GM23248 (cell line): ENCODE data around the gene LIN54. TPM values are rescaled to one million over a fixed set of nuclear protein-coding genes. Genes with fewer than 3 reads are reported as not detected.
"Not testable (repeated sequence)": the region's sequence is repeated elsewhere in the genome, so short reads cannot be mapped to it uniquely, and the experiment has no call there.

Source experiments
- DNase-seq: peaks from one replicate; pipeline ENCODE4 v3.0.0-alpha.2; 2015
- H2AFZ ChIP-seq: fragments of 200-600 bp; sonication (generic); 2 replicates; pipeline ENCODE4 v1.6.1; 2016; ENCODE audit warnings: antibody characterized with exemption
- H3F3A ChIP-seq: fragments of 200-600 bp; sonication (generic); 2 replicates; pipeline ENCODE4 v1.6.1; 2016; ENCODE audit warnings: mild to moderate bottlenecking, antibody characterized with exemption, mixed run types; ENCODE audit not compliant: insufficient read depth
- H3K27ac ChIP-seq: fragments of 200-600 bp; sonication (generic); 2 replicates; pipeline ENCODE4 v1.5.1; 2016; ENCODE audit warnings: mild to moderate bottlenecking
- H3K27me3 ChIP-seq: fragments of 200-600 bp; sonication (generic); replicated peaks from 2 replicates; pipeline ENCODE4 v1.6.1; 2016; ENCODE audit warnings: mild to moderate bottlenecking; ENCODE audit not compliant: insufficient read depth
- H3K36me3 ChIP-seq: fragments of 200-600 bp; sonication (generic); 2 replicates; pipeline ENCODE4 v1.6.1; 2016; ENCODE audit warnings: low read depth, mild to moderate bottlenecking
- H3K4me1 ChIP-seq: fragments of 200-600 bp; sonication (generic); 2 replicates; pipeline ENCODE4 v1.6.1; 2016; ENCODE audit warnings: mild to moderate bottlenecking; ENCODE audit not compliant: insufficient read depth
- H3K4me2 ChIP-seq: fragments of 200-600 bp; sonication (generic); one replicate; pipeline ENCODE4 v1.6.1; 2016; ENCODE audit warnings: mild to moderate bottlenecking; ENCODE audit not compliant: unreplicated experiment
- H3K4me3 ChIP-seq: fragments of 200-600 bp; sonication (generic); 2 replicates; pipeline ENCODE4 v1.5.1; 2016; ENCODE audit warnings: mild to moderate bottlenecking
- H3K79me2 ChIP-seq: fragments of 200-600 bp; sonication (generic); 2 replicates; pipeline ENCODE4 v1.6.1; 2016; ENCODE audit warnings: mild to moderate bottlenecking; ENCODE audit not compliant: insufficient read depth
- H3K9ac ChIP-seq: fragments of 200-600 bp; sonication (generic); 2 replicates; pipeline ENCODE4 v1.6.1; 2016; ENCODE audit warnings: mild to moderate bottlenecking
- H3K9me2 ChIP-seq: fragments of 200-600 bp; sonication (generic); 2 replicates; pipeline ENCODE4 v1.6.1; 2016; ENCODE audit warnings: mixed run types, mild to moderate bottlenecking, moderate library complexity; ENCODE audit not compliant: insufficient read depth
- H3K9me3 ChIP-seq: fragments of 200-600 bp; sonication (generic); one replicate; pipeline ENCODE4 v1.6.1; 2017; ENCODE audit warnings: low read depth
- H4K20me1 ChIP-seq: fragments of 200-600 bp; sonication (generic); 2 replicates; pipeline ENCODE4 v1.6.0; 2016; ENCODE audit not compliant: insufficient read depth
- EZH2 ChIP-seq: fragments of 200-600 bp; sonication (generic); IDR thresholded peaks from 2 replicates; pipeline ENCODE4 v1.6.1; 2018; ENCODE audit warnings: antibody characterized with exemption, mild to moderate bottlenecking; ENCODE audit not compliant: insufficient read depth, poor library complexity, severe bottlenecking
- EZH2phosphoT487 ChIP-seq: fragments of 200-600 bp; sonication (generic); IDR thresholded peaks from 2 replicates; pipeline ENCODE4 v1.6.1; 2018; ENCODE audit warnings: antibody characterized with exemption, moderate library complexity, mild to moderate bottlenecking, low read depth; ENCODE audit not compliant: insufficient read depth
- WGBS, 2 experiments: methylation state at CpG; one replicate each; pipeline ENCODE4 v1.1.6; 2015 to 2017; ENCODE audit warnings: low lambda C conversion rate in 2 of 2, low coverage in 1 of 2; ENCODE audit errors: missing lambda C conversion rate in 2 of 2; 5-methylcytosine and 5-hydroxymethylcytosine counted together
- in situ Hi-C: fragments of 300-500 bp; cut with MboI; formaldehyde crosslinking; loops from 2 replicates; pipeline ENCODE4 v1.15.0; 2020
- polyA plus RNA-seq: library from polyadenylated mRNA; unstranded; fragments of >200 nt; fragmentation: Nextera tagmentation; extraction: Ambion mirVana; gene quantifications from 2 replicates; pipeline ENCODE4 v1.2.1, GENCODE V29; 2016
- total RNA-seq: library from RNA; depleted of rRNA; stranded (reverse); fragments of >200 nt; shearing (Covaris generic); gene quantifications from 2 replicates; pipeline ENCODE4 v1.2.3, GENCODE V29; 2014

Gene LIN54
- total and polyA plus RNA-seq, 2 experiments from 2014 or later: 6.4 to 13.3 TPM

DNA sequence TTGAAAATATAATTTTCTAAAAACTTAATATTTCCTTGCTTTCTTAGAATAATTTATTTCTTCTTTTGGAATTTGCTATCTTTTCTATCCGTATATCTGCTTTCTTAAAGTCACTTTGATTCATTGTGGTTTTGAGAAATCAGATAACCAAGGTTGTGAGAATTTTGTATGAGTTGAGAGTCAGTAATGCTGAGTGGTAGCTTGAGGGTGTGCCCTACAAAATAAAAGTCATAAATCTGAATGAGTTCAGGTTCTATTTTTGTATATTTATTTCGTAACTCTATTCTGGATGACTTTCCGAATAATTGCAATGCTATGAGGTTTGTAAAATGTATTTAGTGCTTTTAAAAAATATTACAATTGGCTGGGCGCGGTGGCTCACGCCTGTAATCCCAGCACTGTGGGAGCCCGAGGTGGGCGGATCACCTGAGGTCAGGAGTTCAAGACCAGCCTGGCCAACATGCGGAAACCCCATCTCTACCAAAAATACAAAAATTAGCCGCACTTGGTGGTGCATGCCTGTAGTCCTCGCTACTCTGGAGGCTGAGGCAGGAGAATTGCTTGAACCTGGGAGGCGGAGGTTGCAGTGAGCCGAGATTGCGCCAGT, 33.3 kb upstream of the LIN54 start:
- no peaks in the 10 kb centered on the region for H3K27me3 ChIP-seq
- 0 out of 2 replicates have a peak, but pooled peaks cover 8% of the 10 kb centered on the region for H3F3A ChIP-seq
- no peaks in the 10 kb centered on the region for H3K9me2 ChIP-seq
- H3K4me2 ChIP-seq: peak overlapping the region; percentile 40
- H3K4me3 ChIP-seq: 0 out of 2 replicates have a peak overlapping the region, but pooled peaks have one; percentile 5
- peak overlapping the region; percentile 85 for H3K27ac ChIP-seq
- H3K79me2 ChIP-seq: peaks cover 86% of the 10 kb centered on the region
- DNase-seq: peak; percentile 89
- no peaks in the 10 kb centered on the region for H4K20me1 ChIP-seq
- TF ChIP-seq EZH2phosphoT487 (no peak), EZH2 (no peak)
- H3K9me3 ChIP-seq: no peaks in the 10 kb centered on the region
- H2AFZ ChIP-seq: no peak overlapping the region
- H3K9ac ChIP-seq: peak overlapping the region; percentile 37
- H3K36me3 ChIP-seq: 0 out of 2 replicates have a peak, but pooled peaks cover 3% of the 10 kb centered on the region
- peaks cover 16% of the 10 kb centered on the region for H3K4me1 ChIP-seq
- 41% methylated on average over 14 of the region's 14 CpGs for WGBS, 2 experiments
- in situ Hi-C loops: no loop called here

DNA sequence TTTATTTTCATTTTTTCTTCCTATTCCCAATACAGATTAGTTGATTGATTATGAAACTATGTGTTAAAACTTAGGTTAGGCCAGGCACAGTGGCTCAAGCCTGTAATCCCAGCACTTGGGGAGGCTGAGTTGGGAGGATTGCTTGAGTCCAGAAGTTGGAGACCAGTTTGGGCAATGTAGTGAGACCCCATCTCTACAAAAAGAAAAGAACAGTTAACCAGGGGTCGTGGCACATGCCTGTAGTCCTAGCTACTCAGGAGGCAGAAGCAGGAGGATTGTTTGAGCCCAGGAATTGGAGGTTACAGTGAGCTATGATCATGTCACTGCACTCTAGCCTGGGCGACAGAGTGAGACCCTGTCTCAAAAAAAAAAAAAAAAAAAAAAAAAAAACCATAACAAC, 32.5 kb upstream of the LIN54 start:
- 0 out of 2 replicates have a peak overlapping the region, but pooled peaks have one; percentile 2 for H3K9ac ChIP-seq
- H3K36me3 ChIP-seq, H4K20me1 ChIP-seq, H2AFZ ChIP-seq, in situ Hi-C loops, DNase-seq, H3K9me2 ChIP-seq, H3K27me3 ChIP-seq, H3K4me3 ChIP-seq, H3F3A ChIP-seq, H3K9me3 ChIP-seq: not testable (repeated sequence)
- peak overlapping the region; percentile 85 for H3K27ac ChIP-seq
- H3K4me2 ChIP-seq: peak overlapping the region; percentile 40
- peaks cover 88% of the 10 kb centered on the region for H3K79me2 ChIP-seq
- H3K4me1 ChIP-seq: peaks cover 17% of the 10 kb centered on the region
- WGBS, 2 experiments: 86 to 100% methylated on average over 1 to 2 of the region's 2 CpGs

DNA sequence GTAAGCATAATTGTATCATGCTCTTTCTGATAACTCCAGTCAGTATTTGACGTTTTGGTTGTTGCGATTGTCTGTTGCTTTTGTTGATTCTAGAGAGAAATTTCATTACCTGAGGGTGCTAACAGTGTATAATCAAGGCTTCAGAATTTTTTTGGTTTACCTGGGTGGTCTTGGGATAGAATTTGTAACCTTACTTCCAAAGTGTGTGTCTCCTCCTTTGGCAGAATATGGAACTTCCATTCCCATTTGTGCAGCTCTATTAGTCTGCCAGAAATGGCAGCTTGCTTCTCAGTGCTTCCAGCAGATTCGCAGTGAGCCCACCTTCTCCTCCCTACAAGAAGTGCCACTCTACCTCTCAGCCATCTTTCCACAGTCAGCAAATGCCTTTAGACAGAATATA, 29.6 kb upstream of the LIN54 start:
- H3K9ac ChIP-seq: no peak overlapping the region
- H3K4me3 ChIP-seq: no peak overlapping the region
- in situ Hi-C loops: no loop called here
- peaks cover 26% of the 10 kb centered on the region for H3F3A ChIP-seq
- H2AFZ ChIP-seq: no peak overlapping the region
- no peak overlapping the region for H3K4me2 ChIP-seq
- no peak overlapping the region for H3K27ac ChIP-seq
- WGBS, 2 experiments: 97 to 98% methylated on average over 3 of the region's 3 CpGs
- no peaks in the 10 kb centered on the region for H3K27me3 ChIP-seq
- no peaks in the 10 kb centered on the region for H4K20me1 ChIP-seq
- peaks cover 89% of the 10 kb centered on the region for H3K79me2 ChIP-seq
- DNase-seq: peak; percentile 16
- 0 out of 2 replicates have a peak, but pooled peaks cover 3% of the 10 kb centered on the region for H3K36me3 ChIP-seq
- no peaks in the 10 kb centered on the region for H3K9me3 ChIP-seq
- TF ChIP-seq EZH2phosphoT487 (no peak), EZH2 (no peak)
- no peaks in the 10 kb centered on the region for H3K9me2 ChIP-seq
- peaks cover 37% of the 10 kb centered on the region for H3K4me1 ChIP-seq

DNA sequence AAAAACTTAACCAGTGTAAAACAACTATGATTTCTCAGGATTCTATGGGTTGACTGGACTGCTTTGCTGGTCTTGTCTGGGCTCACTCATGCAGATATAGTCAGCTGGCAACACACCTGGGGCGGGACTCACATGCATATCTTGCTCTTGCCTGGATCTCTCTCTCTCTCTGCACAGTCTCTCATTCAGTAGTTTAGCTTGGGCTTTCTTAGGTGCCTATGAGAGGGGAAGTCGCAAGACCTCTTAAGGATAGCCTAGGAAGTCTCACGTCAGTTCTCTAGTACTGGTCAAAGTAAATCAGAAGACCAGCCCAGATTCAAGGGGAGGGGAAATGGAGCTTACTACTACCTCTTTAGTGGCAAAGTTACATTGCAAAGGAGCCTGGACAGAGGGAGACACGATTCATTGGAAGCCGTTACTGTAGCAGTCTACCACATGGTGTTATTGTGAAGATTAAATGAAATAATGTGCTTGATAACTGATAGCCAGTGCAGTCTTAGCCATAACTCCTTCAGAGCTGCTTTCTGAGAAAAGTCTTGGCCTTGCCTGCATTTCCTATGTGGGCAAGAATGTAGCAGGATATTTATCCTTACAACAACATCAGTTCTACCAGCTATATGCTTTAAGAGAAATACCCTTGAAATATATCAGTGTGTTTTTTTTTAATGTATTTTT, 26.5 kb upstream of the LIN54 start:
- Histone ChIP-seq H3K4me1 (peaks cover 21% of the 10 kb centered on the region), H3K9me2 (no peaks in the 10 kb centered on the region), H3F3A (peaks cover 32% of the 10 kb centered on the region), H3K9ac (peak overlapping the region; percentile 90; the same call in 1 of the 2 replicates), H2AFZ (no peak overlapping the region), H3K4me2 (peak overlapping the region; percentile 90), H3K79me2 (peaks cover 68% of the 10 kb centered on the region), H4K20me1 (no peaks in the 10 kb centered on the region), H3K4me3 (peak overlapping the region; percentile 92), H3K36me3 (0 out of 2 replicates have a peak, but pooled peaks cover 2% of the 10 kb centered on the region), H3K9me3 (no peaks in the 10 kb centered on the region), H3K27me3 (no peaks in the 10 kb centered on the region), H3K27ac (no peak overlapping the region)
- in situ Hi-C loops: no loop called here
- peak; percentile 6 for DNase-seq
- WGBS, 2 experiments: 75 to 82% methylated on average over 5 of the region's 5 CpGs
- no peak for TF ChIP-seq EZH2phosphoT487
- no peak for TF ChIP-seq EZH2
